Renal pelvis (tissue), 4 donors: ENCODE data around the gene NGB. TPM values are rescaled to one million over a fixed set of nuclear protein-coding genes. Genes with fewer than 3 reads are reported as not detected.

Source experiments
- DNase-seq: peaks from one replicate; pipeline ENCODE4 v3.0.0-alpha.2; 2013
- polyA plus RNA-seq, 3 donors: library from polyadenylated mRNA; unstranded; fragments of 120-200 nt; gene quantifications; one replicate each; pipeline ENCODE4 v1.2.1, GENCODE V29; 2013; ENCODE audit not compliant: insufficient read length in 3 of 3

Gene NGB
- polyA plus RNA-seq, 3 donors, result not detected

GRCh38 chr14:77231721-77232120, 39.3 kb downstream of the NGB start:
- DNase-seq, result no peak

GRCh38 chr14:77230914-77231313, 40.1 kb downstream of the NGB start:
- no peak for DNase-seq

- no peak for DNase-seq
These were observed 43.0 kb downstream of the NGB start for GRCh38 chr14:77228056-77228455.

GRCh38 chr14:77225892-77226557, 45.0 kb downstream of the NGB start:
- DNase-seq, result no peak

- DNase-seq, result no peak
These were observed 45.8 kb downstream of the NGB start for GRCh38 chr14:77225254-77225653.

- DNase-seq, result no peak
These were observed 46.8 kb downstream of the NGB start for GRCh38 chr14:77224212-77224611.

- no peak for DNase-seq
These were observed 48.3 kb downstream of the NGB start for GRCh38 chr14:77222546-77223225.

GRCh38 chr14:77221241-77221871, 49.6 kb downstream of the NGB start:
- DNase-seq, result no peak

- no peak for DNase-seq
These were observed 50.6 kb downstream of the NGB start for GRCh38 chr14:77220246-77221017.

- no peak for DNase-seq
These were observed 51.4 kb downstream of the NGB start for GRCh38 chr14:77219591-77219990.

GRCh38 chr14:77217551-77217950, 53.5 kb downstream of the NGB start:
- no peak for DNase-seq

Other genes with a start within 250 kb of the NGB start
- 10 to 100 TPM; 43.2 to 62.1 (median 50.6) TPM for gene IRF2BPL, start 242.5 kb downstream of the NGB start, polyA plus RNA-seq
- 10 to 100 TPM; 19.6 to 26.7 (median 24.5) TPM for gene CIPC, start 172.9 kb downstream of the NGB start, polyA plus RNA-seq
- under 1 TPM; 0.19 to 0.64 (median 0.58) TPM for gene ZDHHC22, start 129.4 kb downstream of the NGB start, polyA plus RNA-seq
- gene TMEM63C, start 89.4 kb downstream of the NGB start, polyA plus RNA-seq, result 1 to 10 TPM; 2.2 to 2.6 (median 2.4) TPM
- gene POMT2, start 49.7 kb upstream of the NGB start, polyA plus RNA-seq, result 10 to 100 TPM; 36.6 to 54.2 (median 44.1) TPM
- 10 to 100 TPM; 31.8 to 33.6 (median 33.5) TPM for gene GSTZ1, start 49.8 kb upstream of the NGB start, polyA plus RNA-seq
- 10 to 100 TPM; 18.1 to 25.4 (median 24.5) TPM for gene TMED8, start 105.9 kb upstream of the NGB start, polyA plus RNA-seq
- 10 to 100 TPM in 1 of 3 donors, 1 to 10 TPM in 2; 8.0 to 10.8 (median 8.3) TPM for gene SAMD15, start 106.2 kb upstream of the NGB start, polyA plus RNA-seq
- gene NOXRED1, start 152.3 kb upstream of the NGB start, polyA plus RNA-seq, result 1 to 10 TPM; 2.0 to 4.5 (median 2.8) TPM
- 10 to 100 TPM; 29.7 to 32.0 (median 31.3) TPM for gene VIPAS39, start 186.4 kb upstream of the NGB start, polyA plus RNA-seq
- 100 to 1,000 TPM; 173 to 234 (median 209) TPM for gene AHSA1, start 186.9 kb upstream of the NGB start, polyA plus RNA-seq
- 1 to 10 TPM; 2.1 to 2.9 (median 2.7) TPM for gene ISM2, start 227.6 kb upstream of the NGB start, polyA plus RNA-seq